HG03439 (cell line): ENCODE data around the gene EHBP1L1.

Experiments used
- ATAC-seq: cut with Tn5 transposase; IDR thresholded peaks from one replicate; pipeline ENCODE4 v1.9.1; 2021; ENCODE audit warnings: mild to moderate bottlenecking, moderate library complexity; ENCODE audit not compliant: unreplicated experiment

Gene EHBP1L1

GRCh38 chr11:65575568-65576231 is at the start of gene EHBP1L1:
Gene EHBP1L1 (plus strand): TSS chr11:65576053. CDS start chr11:65576303, 250 bp downstream.
- ATAC-seq = no peak

GRCh38 chr11:65526744-65527143 is 49.1 kb upstream of the EHBP1L1 start:
- ATAC-seq = no peak

GRCh38 chr11:65528819-65529350 is 47.0 kb upstream of the EHBP1L1 start:
- ATAC-seq = no peak

- no peak for ATAC-seq
Measured at GRCh38 chr11:65529475-65530156, 46.2 kb upstream of the EHBP1L1 start.

GRCh38 chr11:65530157-65530496 is 45.7 kb upstream of the EHBP1L1 start:
- ATAC-seq = no peak

GRCh38 chr11:65532388-65533064 is 43.3 kb upstream of the EHBP1L1 start:
- ATAC-seq = no peak

GRCh38 chr11:65535102-65535501 is 40.8 kb upstream of the EHBP1L1 start:
- ATAC-seq = no peak

GRCh38 chr11:65536412-65537295 is 39.2 kb upstream of the EHBP1L1 start:
- no peak for ATAC-seq

GRCh38 chr11:65537296-65537597 is 38.6 kb upstream of the EHBP1L1 start:
- no peak for ATAC-seq

- no peak for ATAC-seq
Measured at GRCh38 chr11:65537620-65538231, 38.1 kb upstream of the EHBP1L1 start.

- no peak for ATAC-seq
Measured at GRCh38 chr11:65538232-65538914, 37.5 kb upstream of the EHBP1L1 start.

- no peak for ATAC-seq
Measured at GRCh38 chr11:65538915-65539743, 36.7 kb upstream of the EHBP1L1 start.

- peak; percentile 53 for ATAC-seq
Measured at GRCh38 chr11:65539744-65540289, 36.0 kb upstream of the EHBP1L1 start.

GRCh38 chr11:65540290-65541092 is 35.4 kb upstream of the EHBP1L1 start:
- peak; percentile 63 for ATAC-seq

GRCh38 chr11:65541093-65541982 is 34.5 kb upstream of the EHBP1L1 start:
- no peak for ATAC-seq

- no peak for ATAC-seq
Measured at GRCh38 chr11:65542738-65543390, 33.0 kb upstream of the EHBP1L1 start.

GRCh38 chr11:65545853-65546216 is 30.0 kb upstream of the EHBP1L1 start:
- ATAC-seq = no peak
